Measurements from ENCODE around the gene RAD23A. TPM values are rescaled to one million over a fixed set of nuclear protein-coding genes. Genes with fewer than 3 reads are reported as not detected.
A peak's percentile ranks its signal among the peaks of the same experiment; 100 is the strongest.
"Not testable (repeated sequence)": the region's sequence is repeated elsewhere in the genome, so short reads cannot be mapped to it uniquely, and the experiment has no call there.

The RAD23A gene
- total and polyA plus RNA-seq, 2 donors = 29.5 to 129 TPM

GRCh38 chr19:12946092-12946721, 545 bp downstream of the RAD23A start:
- H3K4me1 ChIP-seq (ENCODE audit: insufficient read depth) = peaks cover 4% of the 10 kb centered on the region
- WGBS = under 1% methylated on average over 40 of the region's 40 CpGs
- no peak for DNase-seq (ENCODE audit: extremely low spot score)
- H3K27ac ChIP-seq (ENCODE audit: low read depth) = peak overlapping the region; percentile 75
- H3K4me3 ChIP-seq (ENCODE audit: low read depth, low read length) = peak overlapping the region; percentile 93
- peaks cover 4% of the 10 kb centered on the region for H3K36me3 ChIP-seq (ENCODE audit: insufficient read depth)

- H3K36me3 ChIP-seq (ENCODE audit: insufficient read depth) = peaks cover 2% of the 10 kb centered on the region
- peaks cover 4% of the 10 kb centered on the region for H3K4me1 ChIP-seq (ENCODE audit: insufficient read depth)
- H3K27ac ChIP-seq (ENCODE audit: low read depth) = no peak overlapping the region
- 56% methylated on average over 14 of the region's 14 CpGs for WGBS
- peak overlapping the region; percentile 93 for H3K4me3 ChIP-seq (ENCODE audit: low read depth, low read length)
- no peak for DNase-seq (ENCODE audit: extremely low spot score)
These were observed 1.3 kb downstream of the RAD23A start for GRCh38 chr19:12946731-12947496.

- Histone ChIP-seq H3K4me1 (ENCODE audit: insufficient read depth) (peaks cover 4% of the 10 kb centered on the region), H3K27ac (ENCODE audit: low read depth) (no peak overlapping the region), H3K4me3 (ENCODE audit: low read depth, low read length) (no peak overlapping the region), H3K36me3 (ENCODE audit: insufficient read depth) (peaks cover 4% of the 10 kb centered on the region)
- DNase-seq (ENCODE audit: extremely low spot score) = no peak
- 88% methylated on average over 28 of the region's 28 CpGs for WGBS
These were observed 2.3 kb downstream of the RAD23A start for GRCh38 chr19:12947702-12948611.

GRCh38 chr19:12948612-12949362, 3.1 kb downstream of the RAD23A start:
- H3K4me3 ChIP-seq (ENCODE audit: low read depth, low read length) = no peak overlapping the region
- 93% methylated on average over 30 of the region's 30 CpGs for WGBS
- H3K27ac ChIP-seq (ENCODE audit: low read depth) = no peak overlapping the region
- H3K4me1 ChIP-seq (ENCODE audit: insufficient read depth) = peaks cover 4% of the 10 kb centered on the region
- H3K36me3 ChIP-seq (ENCODE audit: insufficient read depth) = peaks cover 6% of the 10 kb centered on the region
- no peak for DNase-seq (ENCODE audit: extremely low spot score)

- Histone ChIP-seq H3K4me1 (ENCODE audit: insufficient read depth) (peaks cover 4% of the 10 kb centered on the region), H3K27ac (ENCODE audit: low read depth) (no peak overlapping the region), H3K36me3 (ENCODE audit: insufficient read depth) (peaks cover 6% of the 10 kb centered on the region), H3K4me3 (ENCODE audit: low read depth, low read length) (no peak overlapping the region)
- no peak for DNase-seq (ENCODE audit: extremely low spot score)
- WGBS = 82% methylated on average over 16 of the region's 16 CpGs
These were observed 4.0 kb downstream of the RAD23A start for GRCh38 chr19:12949363-12950283.

- H3K4me3 ChIP-seq (ENCODE audit: low read depth, low read length); H3K36me3 ChIP-seq (ENCODE audit: insufficient read depth); H3K27ac ChIP-seq (ENCODE audit: low read depth); DNase-seq (ENCODE audit: extremely low spot score); H3K4me1 ChIP-seq (ENCODE audit: insufficient read depth): not testable (repeated sequence)
- WGBS = 88% methylated on average over 6 of the region's 6 CpGs
These were observed 6.4 kb downstream of the RAD23A start for GRCh38 chr19:12952050-12952449.

GRCh38 chr19:12952488-12953137, 7.0 kb downstream of the RAD23A start:
- H3K36me3 ChIP-seq (ENCODE audit: insufficient read depth) = peaks cover 6% of the 10 kb centered on the region
- WGBS = 49% methylated on average over 12 of the region's 12 CpGs
- H3K27ac ChIP-seq (ENCODE audit: low read depth) = no peak overlapping the region
- DNase-seq (ENCODE audit: extremely low spot score) = no peak
- H3K4me3 ChIP-seq (ENCODE audit: low read depth, low read length) = no peak overlapping the region
- no peaks in the 10 kb centered on the region for H3K4me1 ChIP-seq (ENCODE audit: insufficient read depth)

GRCh38 chr19:12953138-12953798, 7.6 kb downstream of the RAD23A start:
- Histone ChIP-seq H3K4me1 (ENCODE audit: insufficient read depth) (no peaks in the 10 kb centered on the region), H3K36me3 (ENCODE audit: insufficient read depth) (peaks cover 6% of the 10 kb centered on the region), H3K27ac (ENCODE audit: low read depth) (no peak overlapping the region), H3K4me3 (ENCODE audit: low read depth, low read length) (no peak overlapping the region)
- no peak for DNase-seq (ENCODE audit: extremely low spot score)
- WGBS = 30% methylated on average over 11 of the region's 11 CpGs

- H3K27ac ChIP-seq (ENCODE audit: low read depth) = no peak overlapping the region
- 55% methylated on average over 12 of the region's 12 CpGs for WGBS
- no peaks in the 10 kb centered on the region for H3K4me1 ChIP-seq (ENCODE audit: insufficient read depth)
- peaks cover 6% of the 10 kb centered on the region for H3K36me3 ChIP-seq (ENCODE audit: insufficient read depth)
- DNase-seq (ENCODE audit: extremely low spot score) = no peak
- no peak overlapping the region for H3K4me3 ChIP-seq (ENCODE audit: low read depth, low read length)
These were observed 8.3 kb downstream of the RAD23A start for GRCh38 chr19:12953799-12954611.

GRCh38 chr19:12954612-12954962, 8.9 kb downstream of the RAD23A start:
- Histone ChIP-seq H3K4me1 (ENCODE audit: insufficient read depth) (no peaks in the 10 kb centered on the region), H3K36me3 (ENCODE audit: insufficient read depth) (peaks cover 6% of the 10 kb centered on the region), H3K4me3 (ENCODE audit: low read depth, low read length) (no peak overlapping the region), H3K27ac (ENCODE audit: low read depth) (no peak overlapping the region)
- 28% methylated on average over 1 of the region's 1 CpG for WGBS
- no peak for DNase-seq (ENCODE audit: extremely low spot score)

- H3K4me3 ChIP-seq (ENCODE audit: low read depth, low read length); H3K27ac ChIP-seq (ENCODE audit: low read depth): not testable (repeated sequence)
These were observed 9.9 kb downstream of the RAD23A start for GRCh38 chr19:12955575-12955974.

More at GRCh38 chr19:12955575-12955974, 9.9 kb downstream of the RAD23A start:
- not testable (repeated sequence) for H3K4me1 ChIP-seq (ENCODE audit: insufficient read depth); H3K36me3 ChIP-seq (ENCODE audit: insufficient read depth); DNase-seq (ENCODE audit: extremely low spot score)
- 89% methylated on average over 9 of the region's 9 CpGs for WGBS

All from urinary bladder (tissue), 4 donors.